GM12891 (cell line): ENCODE results near the gene STRN.

ENCODE experiments used
- POLR2A ChIP-seq: IDR thresholded peaks from 2 replicates; pipeline ENCODE4 v1.6.1; 2011; ENCODE audit warnings: low read depth, low read length, control low read depth
- POLR2AphosphoS5 ChIP-seq: IDR thresholded peaks from 2 replicates; pipeline ENCODE4 v1.6.1; 2011; ENCODE audit warnings: low read depth, low read length, control low read depth
- SPI1 ChIP-seq: IDR thresholded peaks from 2 replicates; pipeline ENCODE4 v1.6.1; 2011; ENCODE audit warnings: low read depth, low read length, control low read depth
- TAF1 ChIP-seq: IDR thresholded peaks from 2 replicates; pipeline ENCODE4 v1.6.1; 2011; ENCODE audit warnings: low read depth, low read length, control low read depth

- no peak for TF ChIP-seq POLR2AphosphoS5
- TF ChIP-seq POLR2A: no peak
- TF ChIP-seq TAF1: no peak
- TF ChIP-seq SPI1: no peak
These were observed 34.0 kb upstream of the STRN start for GRCh38 chr2:37000318-37000717.
